NCI-H226 (cell line): ENCODE data around the gene ARPC2.
"Not testable (repeated sequence)": the region's sequence is repeated elsewhere in the genome, so short reads cannot be mapped to it uniquely, and the experiment has no call there.

ENCODE experiments used
- DNase-seq: peaks from one replicate; pipeline ENCODE4 v3.0.0-alpha.2; 2015

ARPC2 gene

GRCh38 chr2:218271865-218272530 lies 55.0 kb downstream of the ARPC2 start:
- DNase-seq = no peak

- peak; percentile 48 for DNase-seq
Measured at GRCh38 chr2:218272531-218273212, 55.7 kb downstream of the ARPC2 start.

GRCh38 chr2:218273214-218273907 lies 56.4 kb downstream of the ARPC2 start:
- DNase-seq = not testable (repeated sequence)

- no peak for DNase-seq
Measured at GRCh38 chr2:218273908-218274249, 56.9 kb downstream of the ARPC2 start.

- DNase-seq = no peak
Measured at GRCh38 chr2:218274586-218274985, 57.6 kb downstream of the ARPC2 start.

GRCh38 chr2:218275371-218276072 lies 58.5 kb downstream of the ARPC2 start:
- DNase-seq = no peak

GRCh38 chr2:218276986-218277755 lies 60.2 kb downstream of the ARPC2 start:
- no peak for DNase-seq

- DNase-seq = no peak
Measured at GRCh38 chr2:218277921-218278320, 60.9 kb downstream of the ARPC2 start.

- no peak for DNase-seq
Measured at GRCh38 chr2:218278531-218279360, 61.8 kb downstream of the ARPC2 start.

- DNase-seq = no peak
Measured at GRCh38 chr2:218280260-218280870, 63.4 kb downstream of the ARPC2 start.

- DNase-seq = no peak
Measured at GRCh38 chr2:218281449-218281848, 64.5 kb downstream of the ARPC2 start.

GRCh38 chr2:218282173-218282991 lies 65.4 kb downstream of the ARPC2 start:
- no peak for DNase-seq

- DNase-seq = peak; percentile 43
Measured at GRCh38 chr2:218284106-218284811, 67.3 kb downstream of the ARPC2 start.

GRCh38 chr2:218285604-218286003 lies 68.6 kb downstream of the ARPC2 start:
- DNase-seq = peak; percentile 12

- DNase-seq = peak; percentile 89
Measured at GRCh38 chr2:218286570-218287459, 69.8 kb downstream of the ARPC2 start.

- DNase-seq = no peak
Measured at GRCh38 chr2:218289639-218290315, 72.8 kb downstream of the ARPC2 start.

- no peak for DNase-seq
Measured at GRCh38 chr2:218290316-218291261, 73.6 kb downstream of the ARPC2 start.
